Caco-2 (cell line): ENCODE results near the gene TADA2B. TPM values are rescaled to one million over a fixed set of nuclear protein-coding genes. Genes with fewer than 3 reads are reported as not detected.
"Not testable (repeated sequence)": the region's sequence is repeated elsewhere in the genome, so short reads cannot be mapped to it uniquely, and the experiment has no call there.

ENCODE experiments used
- BruUV-seq: library from RNA; stranded (reverse); fragments of 400-500 nt; replicated peaks from 2 replicates; lab custom pipeline; 2021; lab: Mats Ljungman, UMichigan
- CTCF ChIA-PET: fragments of 300-600 bp; sonication (Branson Sonifier 250); formaldehyde crosslinking; loops from one replicate; lab custom pipeline; 2022; ENCODE audit warnings: antibody characterized with exemption; lab: Charles Lee
- POLR2A ChIA-PET: fragments of 300-600 bp; sonication (Branson Sonifier 250); formaldehyde crosslinking; loops from one replicate; lab custom pipeline; 2022; ENCODE audit warnings: antibody characterized with exemption; lab: Charles Lee
- DNase-seq, 2 experiments: peaks; one replicate each; pipeline versions ENCODE4 v3.0.0 to v3.0.0-alpha.2; 2020 to 2022
- H3K27me3 ChIP-seq: replicated peaks from 2 replicates; pipeline ENCODE4 v1.6.0; 2011; ENCODE audit warnings: low read length; ENCODE audit not compliant: control insufficient read depth, insufficient read depth
- H3K36me3 ChIP-seq: 2 replicates; pipeline ENCODE4 v1.5.1; 2011; ENCODE audit warnings: low read length; ENCODE audit not compliant: control insufficient read depth, insufficient read depth
- H3K4me1 ChIP-seq: fragments of 250-450 bp; sonication (Bioruptor Pico); 2 replicates; pipeline ENCODE4 v1.5.1; 2020; ENCODE audit warnings: mild to moderate bottlenecking
- H3K4me3 ChIP-seq: 2 replicates; pipeline ENCODE4 v1.5.1; 2011; ENCODE audit warnings: low read depth, mild to moderate bottlenecking, control low read depth, low read length
- H3K9me3 ChIP-seq: fragments of 250-450 bp; sonication (Bioruptor Pico); 2 replicates; pipeline ENCODE4 v1.5.1; 2020; ENCODE audit warnings: mild to moderate bottlenecking, moderate library complexity
- H3K27ac Mint-ChIP-seq: one replicate; pipeline ENCODE4 v1.8.0; 2022; ENCODE audit warnings: mixed read lengths; ENCODE audit not compliant: unreplicated experiment
- H3K27me3 Mint-ChIP-seq: one replicate; pipeline ENCODE4 v1.8.0; 2022; ENCODE audit warnings: mixed read lengths; ENCODE audit not compliant: insufficient read depth, unreplicated experiment
- H3K36me3 Mint-ChIP-seq: one replicate; pipeline ENCODE4 v1.8.0; 2022; ENCODE audit warnings: mild to moderate bottlenecking, mixed read lengths; ENCODE audit not compliant: insufficient read depth, unreplicated experiment
- H3K4me1 Mint-ChIP-seq: one replicate; pipeline ENCODE4 v1.8.0; 2022; ENCODE audit warnings: low read depth, mixed read lengths; ENCODE audit not compliant: unreplicated experiment
- H3K4me3 Mint-ChIP-seq: one replicate; pipeline ENCODE4 v1.8.0; 2022; ENCODE audit warnings: mild to moderate bottlenecking, moderate library complexity, mixed read lengths; ENCODE audit not compliant: unreplicated experiment
- H3K9me3 Mint-ChIP-seq: one replicate; pipeline ENCODE4 v1.8.0; 2022; ENCODE audit warnings: mixed read lengths; ENCODE audit not compliant: unreplicated experiment
- CTCF ChIP-seq, 2 experiments: fragments of 200-600 bp in 1 of 2; IDR thresholded peaks; 1 replicate in 1 of 2; 2 replicates in 1 of 2; pipeline versions ENCODE4 v1.5.1 to v1.8.0; 2011 to 2022; ENCODE audit warnings: antibody characterized with exemption in 1 of 2, control low read depth in 1 of 2, inconsistent platforms in 1 of 2, low read depth in 1 of 2, low read length in 1 of 2, mild to moderate bottlenecking in 1 of 2, moderate library complexity in 1 of 2; ENCODE audit not compliant: insufficient read depth in 1 of 2, severe bottlenecking in 1 of 2, unreplicated experiment in 1 of 2
- intact Hi-C: fragments of 100-400 bp; cut with micrococcal nuclease; formaldehyde crosslinking; loops from one replicate; pipeline ENCODE4 v1.10.0; 2022; ENCODE audit not compliant: unreplicated experiment
- total RNA-seq: library from RNA; stranded (reverse); gene quantifications from 2 replicates; pipeline ENCODE4 v1.2.3, GENCODE V29; 2022

The TADA2B gene
- total RNA-seq, 1 experiment from 2014 or later: 21.8 TPM

- CTCF ChIA-PET: no interaction called here
- no peaks in the 10 kb centered on the region for H3K4me1 ChIP-seq
These were observed 34.9 kb downstream of the TADA2B start for GRCh38 chr4:7078025-7078424.

GRCh38 chr4:7079483-7079882 is 36.3 kb downstream of the TADA2B start:
- BruUV-seq, POLR2A ChIA-PET, DNase-seq, CTCF ChIA-PET, H3K27ac Mint-ChIP-seq, intact Hi-C loops, H3K4me3 Mint-ChIP-seq, H3K4me1 ChIP-seq, H3K36me3 ChIP-seq, H3K9me3 Mint-ChIP-seq, H3K36me3 Mint-ChIP-seq, H3K27me3 ChIP-seq, H3K27me3 Mint-ChIP-seq, H3K4me3 ChIP-seq, H3K4me1 Mint-ChIP-seq, H3K9me3 ChIP-seq: not testable (repeated sequence)

More at GRCh38 chr4:7078025-7078424, 34.9 kb downstream of the TADA2B start:
- Mint-ChIP-seq H3K27ac (no peak overlapping the region), H3K36me3 (no peaks in the 10 kb centered on the region), H3K9me3 (peaks cover 9% of the 10 kb centered on the region), H3K4me1 (no peaks in the 10 kb centered on the region), H3K27me3 (no peaks in the 10 kb centered on the region), H3K4me3 (no peak overlapping the region)
- BruUV-seq: no TSS peak
- no peaks in the 10 kb centered on the region for H3K36me3 ChIP-seq
- DNase-seq: no peak
- intact Hi-C loops: no loop called here
- no peak overlapping the region for H3K4me3 ChIP-seq
- H3K9me3 ChIP-seq: no peaks in the 10 kb centered on the region
- TF ChIP-seq CTCF (IDR thresholded peaks at IDR 0.05; ENCODE audit: insufficient read depth in 1 of 2, low read depth in 1 of 2, low read length in 1 of 2, severe bottlenecking in 1 of 2, unreplicated experiment in 1 of 2): no peak
- no peaks in the 10 kb centered on the region for H3K27me3 ChIP-seq
- POLR2A ChIA-PET: no interaction called here

- H3K9me3 ChIP-seq, H3K27ac Mint-ChIP-seq, DNase-seq, H3K9me3 Mint-ChIP-seq, H3K4me3 Mint-ChIP-seq, H3K4me1 ChIP-seq, H3K36me3 ChIP-seq, H3K4me3 ChIP-seq, H3K4me1 Mint-ChIP-seq, BruUV-seq, H3K27me3 ChIP-seq, H3K27me3 Mint-ChIP-seq, H3K36me3 Mint-ChIP-seq, CTCF ChIA-PET, POLR2A ChIA-PET: not testable (repeated sequence)
- intact Hi-C loops: loop anchor here (5.0 kb wide), 1 partner anchor 358 kb away; no protein-coding TSS in a partner anchor
These were observed 36.7 kb downstream of the TADA2B start for GRCh38 chr4:7079909-7080308.

- TF ChIP-seq CTCF (IDR thresholded peaks at IDR 0.05; ENCODE audit: insufficient read depth in 1 of 2, low read depth in 1 of 2, low read length in 1 of 2, severe bottlenecking in 1 of 2, unreplicated experiment in 1 of 2): no peak
- H3K4me3 ChIP-seq: no peak overlapping the region
- intact Hi-C loops: loop anchor here (5.0 kb wide), 1 partner anchor 362 kb away; no protein-coding TSS in a partner anchor
- H3K4me1 Mint-ChIP-seq: peaks cover 11% of the 10 kb centered on the region
- BruUV-seq: no TSS peak
- ChIA-PET POLR2A (interaction anchor here (0.6 to 0.8 kb wide), 3 partner anchors 17 to 575 kb away, joined by 4 to 11 read pairs (median 8); no protein-coding TSS in a partner anchor), CTCF (interaction anchor here (0.7 to 4.3 kb wide), 5 partner anchors 12 to 219 kb away, joined by 3 to 39 read pairs (median 4); a partner anchor contains a TSS)
- no peaks in the 10 kb centered on the region for H3K4me1 ChIP-seq
- no peak overlapping the region for H3K4me3 Mint-ChIP-seq
- no peaks in the 10 kb centered on the region for H3K9me3 ChIP-seq
- H3K27ac Mint-ChIP-seq: no peak overlapping the region
- no peaks in the 10 kb centered on the region for H3K27me3 Mint-ChIP-seq
- no peaks in the 10 kb centered on the region for H3K36me3 ChIP-seq
- peaks cover 9% of the 10 kb centered on the region for H3K9me3 Mint-ChIP-seq
- no peak for DNase-seq
- H3K36me3 Mint-ChIP-seq: no peaks in the 10 kb centered on the region
- no peaks in the 10 kb centered on the region for H3K27me3 ChIP-seq
These were observed 40.7 kb downstream of the TADA2B start for GRCh38 chr4:7083597-7084563.

- intact Hi-C loops: loop anchor here (5.0 kb wide), 1 partner anchor 362 kb away; no protein-coding TSS in a partner anchor
- H3K9me3 ChIP-seq, H3K4me3 Mint-ChIP-seq, POLR2A ChIA-PET, H3K4me1 ChIP-seq, H3K27me3 ChIP-seq, H3K4me3 ChIP-seq, H3K9me3 Mint-ChIP-seq, H3K27ac Mint-ChIP-seq, BruUV-seq, H3K36me3 ChIP-seq, H3K27me3 Mint-ChIP-seq, DNase-seq, H3K36me3 Mint-ChIP-seq: not testable (repeated sequence)
- peaks cover 11% of the 10 kb centered on the region for H3K4me1 Mint-ChIP-seq
- CTCF ChIA-PET: interaction anchor here (0.9 to 4.3 kb wide), 3 partner anchors 12 to 101 kb away, joined by 3 to 39 read pairs (median 4); a partner anchor contains a TSS
These were observed 41.4 kb downstream of the TADA2B start for GRCh38 chr4:7084564-7084961.
